CD14-positive monocyte (primary cell): ENCODE measurements around the gene NEGR1. TPM values are rescaled to one million over a fixed set of nuclear protein-coding genes. Genes with fewer than 3 reads are reported as not detected.

ENCODE experiments used
- DNase-seq, 3 donors: peaks; one replicate each; pipeline ENCODE4 v3.0.0-alpha.2; 2011 to 2022
- H2AFZ ChIP-seq: 2 replicates; pipeline ENCODE4 v1.6.0; 2012; ENCODE audit warnings: mild to moderate bottlenecking, low read depth, low read length, inconsistent platforms; ENCODE audit not compliant: insufficient read depth, poor library complexity, severe bottlenecking
- H3K27ac ChIP-seq, 2 donors: 1 replicate in 1 of 2; 2 replicates in 1 of 2; pipeline ENCODE4 v1.5.1; 2012 to 2013; ENCODE audit warnings: low read length in 2 of 2, control low read depth in 1 of 2, inconsistent platforms in 1 of 2, low read depth in 1 of 2, mild to moderate bottlenecking in 1 of 2
- H3K27me3 ChIP-seq, 2 donors: one replicate each; pipeline versions ENCODE4 v1.6.0 to v1.6.1; 2011 to 2013; ENCODE audit warnings: low read length in 2 of 2; ENCODE audit not compliant: control insufficient read depth in 2 of 2, insufficient read depth in 2 of 2
- H3K36me3 ChIP-seq, 2 donors: replicated peaks in 1 of 2; 1 replicate in 1 of 2; 2 replicates in 1 of 2; pipeline versions ENCODE4 v1.5.1 to v1.6.1; 2012 to 2013; ENCODE audit warnings: low read length in 2 of 2, control low read depth in 1 of 2, inconsistent platforms in 1 of 2, mild to moderate bottlenecking in 1 of 2; ENCODE audit not compliant: insufficient read depth in 2 of 2, control insufficient read depth in 1 of 2
- H3K4me1 ChIP-seq, 2 donors: 1 replicate in 1 of 2; 2 replicates in 1 of 2; pipeline versions ENCODE4 v1.5.1 to v1.6.1; 2012 to 2013; ENCODE audit warnings: low read length in 2 of 2, control low read depth in 1 of 2, inconsistent platforms in 1 of 2, mild to moderate bottlenecking in 1 of 2, moderate library complexity in 1 of 2; ENCODE audit not compliant: insufficient read depth in 2 of 2, control insufficient read depth in 1 of 2
- H3K4me2 ChIP-seq: replicated peaks from 2 replicates; pipeline ENCODE3; 2012; ENCODE audit warnings: low read length, moderate library complexity, mild to moderate bottlenecking; ENCODE audit not compliant: poor library complexity, severe bottlenecking; ENCODE audit errors: extremely low read depth
- H3K4me3 ChIP-seq, 3 experiments: fragments of 200-600 bp in 1 of 3; sonication (generic) in 1 of 3; replicated peaks in 1 of 3; 1 replicate in 2 of 3; 2 replicates in 1 of 3; pipeline ENCODE4 v1.5.1; 2011 to 2013; ENCODE audit warnings: low read length in 3 of 3, mild to moderate bottlenecking in 3 of 3, control low read depth in 2 of 3, low read depth in 2 of 3, inconsistent platforms in 1 of 3, moderate library complexity in 1 of 3
- H3K79me2 ChIP-seq: 2 replicates; pipeline ENCODE4 v1.6.0; 2012; ENCODE audit warnings: mild to moderate bottlenecking, control low read depth, inconsistent platforms, low read length, moderate library complexity; ENCODE audit not compliant: insufficient read depth
- H3K9ac ChIP-seq: 2 replicates; pipeline ENCODE4 v1.6.0; 2017; ENCODE audit warnings: low read length, mild to moderate bottlenecking; ENCODE audit not compliant: insufficient read depth, poor library complexity, severe bottlenecking
- H3K9me3 ChIP-seq, 2 donors: replicated peaks in 1 of 2; 1 replicate in 1 of 2; 2 replicates in 1 of 2; pipeline versions ENCODE4 v1.5.1 to v1.6.1; 2012 to 2013; ENCODE audit warnings: low read length in 2 of 2, control low read depth in 1 of 2; ENCODE audit not compliant: control insufficient read depth in 1 of 2, insufficient read depth in 1 of 2
- H4K20me1 ChIP-seq: 2 replicates; pipeline ENCODE4 v1.6.0; 2012; ENCODE audit warnings: mild to moderate bottlenecking, low read length, control low read depth, moderate library complexity; ENCODE audit not compliant: insufficient read depth
- H3K27ac Mint-ChIP-seq, 7 donors: one replicate each; pipeline ENCODE4 v1.8.0; 2020; ENCODE audit warnings: mild to moderate bottlenecking in 7 of 7, mixed read lengths in 7 of 7, moderate library complexity in 6 of 7, inconsistent platforms in 2 of 7
- H3K27me3 Mint-ChIP-seq, 3 donors: one replicate each; pipeline ENCODE4 v1.8.0; 2021 to 2022; ENCODE audit warnings: low read depth in 3 of 3, mild to moderate bottlenecking in 3 of 3, mixed read lengths in 3 of 3, moderate library complexity in 3 of 3, inconsistent platforms in 1 of 3
- H3K36me3 Mint-ChIP-seq, 2 donors: one replicate each; pipeline ENCODE4 v1.8.0; 2020; ENCODE audit warnings: mixed read lengths in 2 of 2, inconsistent platforms in 1 of 2, mild to moderate bottlenecking in 1 of 2
- H3K4me1 Mint-ChIP-seq: one replicate; pipeline ENCODE4 v1.8.0; 2020; ENCODE audit warnings: mild to moderate bottlenecking, mixed read lengths
- H3K4me3 Mint-ChIP-seq, 2 donors: one replicate each; pipeline ENCODE4 v1.8.0; 2020; ENCODE audit warnings: mild to moderate bottlenecking in 2 of 2, mixed read lengths in 2 of 2, moderate library complexity in 1 of 2
- H3K9me3 Mint-ChIP-seq, 7 donors: one replicate each; pipeline ENCODE4 v1.8.0; 2020 to 2022; ENCODE audit warnings: mixed read lengths in 7 of 7, mild to moderate bottlenecking in 6 of 7, moderate library complexity in 6 of 7, inconsistent platforms in 2 of 7
- CTCF ChIP-seq: fragments of 200-600 bp; IDR thresholded peaks from one replicate; pipeline ENCODE4 v1.8.0; 2022; ENCODE audit warnings: antibody characterized with exemption, mild to moderate bottlenecking
- WGBS: methylation state at CpG from one replicate; pipeline ENCODE4 v1.1.5; 2013; ENCODE audit warnings: missing lambda C conversion rate; ENCODE audit not compliant: insufficient coverage; 5-methylcytosine and 5-hydroxymethylcytosine counted together
- intact Hi-C, 2 donors: fragments of 100-400 bp; cut with micrococcal nuclease; formaldehyde crosslinking; loops; one replicate each; pipeline versions ENCODE4 v1.15.0 to v1.15.1; 2023
- polyA plus RNA-seq, 3 donors: library from polyadenylated mRNA; depleted of rRNA in 1 of 3; unstranded in 2 of 3; stranded (reverse) in 1 of 3; fragments of 300-500 nt in 2 of 3; fragments of >200 nt in 1 of 3; fragmentation: Illumina TruSeq in 2 of 3; gene quantifications; 1 replicate in 2 of 3; 2 replicates in 1 of 3; pipeline ENCODE4 v1.2.3, GENCODE V29; 2012 to 2021

NEGR1 gene
- polyA plus RNA-seq, 3 donors = 0.03 to 0.15 (median 0.13) TPM

- Mint-ChIP-seq H3K4me3 (no peak overlapping the region), H3K27me3 (no peaks in the 10 kb centered on the region), H3K9me3 (peaks cover 0 to 3% (median 0%) of the 10 kb centered on the region in 7 donors), H3K4me1 (no peaks in the 10 kb centered on the region), H3K27ac (no peak overlapping the region), H3K36me3 (no peaks in the 10 kb centered on the region)
- Histone ChIP-seq H3K4me3 (no peak overlapping the region), H3K4me1 (no peaks in the 10 kb centered on the region), H3K9ac (no peak overlapping the region), H3K36me3 (no peaks in the 10 kb centered on the region), H3K4me2 (no peak overlapping the region), H3K9me3 (no peaks in the 10 kb centered on the region), H3K79me2 (no peaks in the 10 kb centered on the region), H2AFZ (no peak overlapping the region), H3K27ac (no peak overlapping the region), H4K20me1 (no peaks in the 10 kb centered on the region), H3K27me3 (no peaks in the 10 kb centered on the region)
- DNase-seq = no peak
- intact Hi-C loops = no loop called here
- WGBS = no CpG with 5 or more reads among the region's 5 CpGs
- no peak for TF ChIP-seq CTCF
These were observed 819.2 kb downstream of the NEGR1 start for GRCh38 chr1:71463144-71463543.

GRCh38 chr1:71462247-71462646 lies 820.1 kb downstream of the NEGR1 start:
- Histone ChIP-seq H3K9ac (no peak overlapping the region), H3K27ac (no peak overlapping the region), H3K27me3 (no peaks in the 10 kb centered on the region), H3K4me3 (no peak overlapping the region), H3K79me2 (no peaks in the 10 kb centered on the region), H4K20me1 (no peaks in the 10 kb centered on the region), H3K4me2 (no peak overlapping the region), H3K4me1 (no peaks in the 10 kb centered on the region), H3K36me3 (no peaks in the 10 kb centered on the region), H3K9me3 (no peaks in the 10 kb centered on the region), H2AFZ (no peak overlapping the region)
- no peak overlapping the region for H3K4me3 Mint-ChIP-seq
- peaks cover 0 to 3% (median 0%) of the 10 kb centered on the region in 7 donors for H3K9me3 Mint-ChIP-seq
- no peak for TF ChIP-seq CTCF
- DNase-seq = no peak
- intact Hi-C loops = no loop called here
- H3K27ac Mint-ChIP-seq = no peak overlapping the region
- no peaks in the 10 kb centered on the region for H3K4me1 Mint-ChIP-seq
- H3K36me3 Mint-ChIP-seq = no peaks in the 10 kb centered on the region
- H3K27me3 Mint-ChIP-seq = no peaks in the 10 kb centered on the region
